A549 (cell line): ENCODE measurements around the gene IL4.

ENCODE experiments used
- CHD4 ChIP-seq: fragments of 200-600 bp; sonication (generic); IDR thresholded peaks from 2 replicates; pipeline ENCODE4 v1.6.1; 2016; ENCODE audit warnings: antibody characterized with exemption, mild to moderate bottlenecking, borderline replicate concordance
- ESRRA ChIP-seq: fragments of 150-350 bp; IDR thresholded peaks from 2 replicates; pipeline ENCODE4 v1.6.1; 2014; ENCODE audit warnings: mild to moderate bottlenecking, low read length, borderline replicate concordance
- FOSB ChIP-seq: fragments of 250-450 bp; sonication (Bioruptor Pico); IDR thresholded peaks from 2 replicates; pipeline ENCODE4 v1.5.0; 2020; ENCODE audit warnings: mild to moderate bottlenecking, moderate library complexity
- HOXA7 ChIP-seq: fragments of 250-450 bp; sonication (Bioruptor Pico); IDR thresholded peaks from 2 replicates; pipeline ENCODE4 v1.5.0; 2020; ENCODE audit warnings: mild to moderate bottlenecking, moderate library complexity
- JUN ChIP-seq, 2 experiments: fragments of >200 bp; sonication (Bioruptor Twin); formaldehyde crosslinking; IDR thresholded peaks; 2 replicates in 1 of 2; 3 replicates in 1 of 2; pipeline ENCODE4 v1.6.1; 2016 to 2017
- KDM5A ChIP-seq: fragments of 200-600 bp; sonication (generic); IDR thresholded peaks from 2 replicates; pipeline ENCODE4 v1.6.1; 2016; ENCODE audit warnings: antibody characterized with exemption, mild to moderate bottlenecking
- POLR2A ChIP-seq: IDR thresholded peaks from 2 replicates; pipeline ENCODE4 v1.6.1; 2012; ENCODE audit warnings: mild to moderate bottlenecking, low read length
- SREBF2 ChIP-seq: fragments of 450-650 bp; IDR thresholded peaks from 2 replicates; pipeline ENCODE4 v1.6.1; 2014; ENCODE audit warnings: mild to moderate bottlenecking, moderate library complexity
- TF ChIP-seq, protein P1 (sequence below): fragments of >200 bp; sonication (Bioruptor Twin); formaldehyde crosslinking; IDR thresholded peaks from 3 replicates; pipeline ENCODE4 v1.5.1; 2016
- TF ChIP-seq, protein P2 (sequence below): IDR thresholded peaks from 2 replicates; pipeline ENCODE4 v1.6.1; 2012; ENCODE audit warnings: low read depth, borderline replicate concordance
- TF ChIP-seq, protein P3 (sequence below): fragments of 150-350 bp; IDR thresholded peaks from 2 replicates; pipeline ENCODE4 v1.6.1; 2014; ENCODE audit warnings: low read depth, mild to moderate bottlenecking, low read length
- TF ChIP-seq, protein P4 (sequence below): fragments of 200-600 bp; sonication (generic); IDR thresholded peaks from 2 replicates; pipeline ENCODE4 v1.6.1; 2016; ENCODE audit warnings: antibody characterized with exemption, mild to moderate bottlenecking, moderate library complexity

DNA sequence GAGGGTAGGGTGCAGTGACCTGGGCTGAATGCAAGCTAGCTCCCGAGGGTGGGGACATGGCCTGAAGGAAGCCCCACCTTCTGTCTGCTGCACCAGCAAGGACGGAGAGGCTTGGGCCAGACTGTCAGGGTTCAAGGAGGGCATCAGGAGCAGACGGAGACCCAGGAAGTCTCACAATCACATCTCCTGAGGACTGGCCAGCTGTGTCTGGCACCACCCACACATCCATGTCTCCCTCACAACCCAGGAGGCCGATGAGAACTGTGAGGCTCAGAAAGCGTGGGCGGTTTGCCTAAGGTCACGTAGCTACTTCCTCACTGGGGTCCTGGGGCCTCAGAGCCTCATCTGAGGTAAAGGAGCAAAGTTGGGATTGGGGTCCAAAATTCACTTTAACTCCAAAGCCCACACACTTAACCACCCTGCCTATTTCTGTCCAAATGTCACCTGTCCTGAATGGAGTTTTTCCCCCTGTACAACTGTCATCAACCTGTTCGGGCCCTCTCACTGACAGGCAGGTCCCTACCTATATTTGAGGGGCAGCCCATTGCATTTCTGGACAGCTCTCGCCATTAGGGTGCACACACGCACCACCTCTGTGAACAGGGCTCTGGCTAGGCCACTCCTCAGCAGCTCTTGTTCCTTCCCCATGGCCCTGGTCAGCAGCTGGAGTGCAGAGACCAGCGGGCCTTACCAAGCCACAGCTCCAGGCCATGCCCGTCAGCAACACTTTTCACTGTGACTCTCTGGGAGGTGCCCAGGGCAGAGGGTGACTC is 12.4 kb upstream of the IL4 start:
- TF ChIP-seq, protein P1, sequence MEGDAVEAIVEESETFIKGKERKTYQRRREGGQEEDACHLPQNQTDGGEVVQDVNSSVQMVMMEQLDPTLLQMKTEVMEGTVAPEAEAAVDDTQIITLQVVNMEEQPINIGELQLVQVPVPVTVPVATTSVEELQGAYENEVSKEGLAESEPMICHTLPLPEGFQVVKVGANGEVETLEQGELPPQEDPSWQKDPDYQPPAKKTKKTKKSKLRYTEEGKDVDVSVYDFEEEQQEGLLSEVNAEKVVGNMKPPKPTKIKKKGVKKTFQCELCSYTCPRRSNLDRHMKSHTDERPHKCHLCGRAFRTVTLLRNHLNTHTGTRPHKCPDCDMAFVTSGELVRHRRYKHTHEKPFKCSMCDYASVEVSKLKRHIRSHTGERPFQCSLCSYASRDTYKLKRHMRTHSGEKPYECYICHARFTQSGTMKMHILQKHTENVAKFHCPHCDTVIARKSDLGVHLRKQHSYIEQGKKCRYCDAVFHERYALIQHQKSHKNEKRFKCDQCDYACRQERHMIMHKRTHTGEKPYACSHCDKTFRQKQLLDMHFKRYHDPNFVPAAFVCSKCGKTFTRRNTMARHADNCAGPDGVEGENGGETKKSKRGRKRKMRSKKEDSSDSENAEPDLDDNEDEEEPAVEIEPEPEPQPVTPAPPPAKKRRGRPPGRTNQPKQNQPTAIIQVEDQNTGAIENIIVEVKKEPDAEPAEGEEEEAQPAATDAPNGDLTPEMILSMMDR, result no peak
- TF ChIP-seq JUN (IDR thresholded peaks at IDR 0.05) (no peak), FOSB (CRISPR knock-in tag) (no peak), ESRRA (no peak), POLR2A (no peak), SREBF2 (no peak), HOXA7 (no peak), CHD4 (no peak), KDM5A (no peak)
- TF ChIP-seq, protein P2, sequence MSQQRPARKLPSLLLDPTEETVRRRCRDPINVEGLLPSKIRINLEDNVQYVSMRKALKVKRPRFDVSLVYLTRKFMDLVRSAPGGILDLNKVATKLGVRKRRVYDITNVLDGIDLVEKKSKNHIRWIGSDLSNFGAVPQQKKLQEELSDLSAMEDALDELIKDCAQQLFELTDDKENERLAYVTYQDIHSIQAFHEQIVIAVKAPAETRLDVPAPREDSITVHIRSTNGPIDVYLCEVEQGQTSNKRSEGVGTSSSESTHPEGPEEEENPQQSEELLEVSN, result no peak
- TF ChIP-seq, protein P3, sequence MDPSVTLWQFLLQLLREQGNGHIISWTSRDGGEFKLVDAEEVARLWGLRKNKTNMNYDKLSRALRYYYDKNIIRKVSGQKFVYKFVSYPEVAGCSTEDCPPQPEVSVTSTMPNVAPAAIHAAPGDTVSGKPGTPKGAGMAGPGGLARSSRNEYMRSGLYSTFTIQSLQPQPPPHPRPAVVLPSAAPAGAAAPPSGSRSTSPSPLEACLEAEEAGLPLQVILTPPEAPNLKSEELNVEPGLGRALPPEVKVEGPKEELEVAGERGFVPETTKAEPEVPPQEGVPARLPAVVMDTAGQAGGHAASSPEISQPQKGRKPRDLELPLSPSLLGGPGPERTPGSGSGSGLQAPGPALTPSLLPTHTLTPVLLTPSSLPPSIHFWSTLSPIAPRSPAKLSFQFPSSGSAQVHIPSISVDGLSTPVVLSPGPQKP, result no peak
- TF ChIP-seq, protein P4, sequence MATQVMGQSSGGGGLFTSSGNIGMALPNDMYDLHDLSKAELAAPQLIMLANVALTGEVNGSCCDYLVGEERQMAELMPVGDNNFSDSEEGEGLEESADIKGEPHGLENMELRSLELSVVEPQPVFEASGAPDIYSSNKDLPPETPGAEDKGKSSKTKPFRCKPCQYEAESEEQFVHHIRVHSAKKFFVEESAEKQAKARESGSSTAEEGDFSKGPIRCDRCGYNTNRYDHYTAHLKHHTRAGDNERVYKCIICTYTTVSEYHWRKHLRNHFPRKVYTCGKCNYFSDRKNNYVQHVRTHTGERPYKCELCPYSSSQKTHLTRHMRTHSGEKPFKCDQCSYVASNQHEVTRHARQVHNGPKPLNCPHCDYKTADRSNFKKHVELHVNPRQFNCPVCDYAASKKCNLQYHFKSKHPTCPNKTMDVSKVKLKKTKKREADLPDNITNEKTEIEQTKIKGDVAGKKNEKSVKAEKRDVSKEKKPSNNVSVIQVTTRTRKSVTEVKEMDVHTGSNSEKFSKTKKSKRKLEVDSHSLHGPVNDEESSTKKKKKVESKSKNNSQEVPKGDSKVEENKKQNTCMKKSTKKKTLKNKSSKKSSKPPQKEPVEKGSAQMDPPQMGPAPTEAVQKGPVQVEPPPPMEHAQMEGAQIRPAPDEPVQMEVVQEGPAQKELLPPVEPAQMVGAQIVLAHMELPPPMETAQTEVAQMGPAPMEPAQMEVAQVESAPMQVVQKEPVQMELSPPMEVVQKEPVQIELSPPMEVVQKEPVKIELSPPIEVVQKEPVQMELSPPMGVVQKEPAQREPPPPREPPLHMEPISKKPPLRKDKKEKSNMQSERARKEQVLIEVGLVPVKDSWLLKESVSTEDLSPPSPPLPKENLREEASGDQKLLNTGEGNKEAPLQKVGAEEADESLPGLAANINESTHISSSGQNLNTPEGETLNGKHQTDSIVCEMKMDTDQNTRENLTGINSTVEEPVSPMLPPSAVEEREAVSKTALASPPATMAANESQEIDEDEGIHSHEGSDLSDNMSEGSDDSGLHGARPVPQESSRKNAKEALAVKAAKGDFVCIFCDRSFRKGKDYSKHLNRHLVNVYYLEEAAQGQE, result no peak
